Medulla oblongata (tissue), 1 donor: ENCODE data around the gene RPF1.
"Not testable (repeated sequence)": the region's sequence is repeated elsewhere in the genome, so short reads cannot be mapped to it uniquely, and the experiment has no call there.

Source experiments
- DNase-seq: peaks from one replicate; pipeline ENCODE4 v3.0.0-alpha.2; 2015; ENCODE audit errors: extremely low spot score

The RPF1 gene, protein sequence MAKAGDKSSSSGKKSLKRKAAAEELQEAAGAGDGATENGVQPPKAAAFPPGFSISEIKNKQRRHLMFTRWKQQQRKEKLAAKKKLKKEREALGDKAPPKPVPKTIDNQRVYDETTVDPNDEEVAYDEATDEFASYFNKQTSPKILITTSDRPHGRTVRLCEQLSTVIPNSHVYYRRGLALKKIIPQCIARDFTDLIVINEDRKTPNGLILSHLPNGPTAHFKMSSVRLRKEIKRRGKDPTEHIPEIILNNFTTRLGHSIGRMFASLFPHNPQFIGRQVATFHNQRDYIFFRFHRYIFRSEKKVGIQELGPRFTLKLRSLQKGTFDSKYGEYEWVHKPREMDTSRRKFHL

GRCh38 chr1:84478876-84479868 lies at the start of gene RPF1:
RPF1 (plus strand) TSS chr1:84479266; CDS start chr1:84479282, 16 bp downstream.
- DNase-seq, result peak; percentile 81

GRCh38 chr1:84430546-84430945 lies 48.5 kb upstream of the RPF1 start:
- DNase-seq, result peak; percentile 47

DNA sequence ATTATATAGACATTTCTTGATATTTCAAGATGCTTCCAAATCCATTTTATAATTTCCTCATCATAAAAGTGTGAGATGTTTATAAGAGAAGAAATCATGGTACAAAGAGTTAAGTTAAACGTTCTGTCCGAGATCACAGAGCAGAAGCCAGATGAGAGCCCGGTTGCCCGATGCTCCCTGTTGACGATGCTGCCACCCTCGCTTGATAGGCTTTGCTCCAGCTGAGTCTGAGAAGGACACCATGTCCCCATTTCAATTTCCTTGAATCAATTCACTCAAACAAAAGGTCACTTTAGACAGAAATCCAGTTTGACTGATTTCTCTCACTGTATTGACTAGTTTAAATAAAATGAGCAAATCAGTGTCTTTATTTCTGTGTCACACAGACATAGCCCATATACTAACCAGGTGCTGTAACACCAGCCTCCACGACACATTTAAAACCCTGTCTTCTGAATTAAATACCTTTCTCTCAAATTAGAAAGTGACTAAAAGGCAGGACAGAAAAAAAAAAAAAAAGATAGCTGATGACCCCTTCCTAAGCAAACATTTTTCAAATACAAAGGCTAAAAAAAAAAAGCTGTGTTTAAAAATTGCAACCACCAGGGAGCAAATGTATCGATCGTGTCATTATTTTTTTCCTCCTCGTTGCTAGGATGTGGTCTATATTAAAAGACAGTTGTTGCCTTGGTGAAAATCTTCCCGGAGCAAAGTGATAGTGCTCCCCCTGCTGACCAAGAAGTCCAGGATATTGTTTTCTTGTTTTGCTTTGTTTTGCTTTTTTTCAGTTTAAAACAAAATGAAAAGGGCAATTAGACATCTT lies 45.6 kb upstream of the RPF1 start:
- DNase-seq, result peak; percentile 95

- no peak for DNase-seq
Observed at GRCh38 chr1:84434081-84434769, 44.8 kb upstream of the RPF1 start.

GRCh38 chr1:84434801-84435549 lies 44.1 kb upstream of the RPF1 start:
- no peak for DNase-seq

DNA sequence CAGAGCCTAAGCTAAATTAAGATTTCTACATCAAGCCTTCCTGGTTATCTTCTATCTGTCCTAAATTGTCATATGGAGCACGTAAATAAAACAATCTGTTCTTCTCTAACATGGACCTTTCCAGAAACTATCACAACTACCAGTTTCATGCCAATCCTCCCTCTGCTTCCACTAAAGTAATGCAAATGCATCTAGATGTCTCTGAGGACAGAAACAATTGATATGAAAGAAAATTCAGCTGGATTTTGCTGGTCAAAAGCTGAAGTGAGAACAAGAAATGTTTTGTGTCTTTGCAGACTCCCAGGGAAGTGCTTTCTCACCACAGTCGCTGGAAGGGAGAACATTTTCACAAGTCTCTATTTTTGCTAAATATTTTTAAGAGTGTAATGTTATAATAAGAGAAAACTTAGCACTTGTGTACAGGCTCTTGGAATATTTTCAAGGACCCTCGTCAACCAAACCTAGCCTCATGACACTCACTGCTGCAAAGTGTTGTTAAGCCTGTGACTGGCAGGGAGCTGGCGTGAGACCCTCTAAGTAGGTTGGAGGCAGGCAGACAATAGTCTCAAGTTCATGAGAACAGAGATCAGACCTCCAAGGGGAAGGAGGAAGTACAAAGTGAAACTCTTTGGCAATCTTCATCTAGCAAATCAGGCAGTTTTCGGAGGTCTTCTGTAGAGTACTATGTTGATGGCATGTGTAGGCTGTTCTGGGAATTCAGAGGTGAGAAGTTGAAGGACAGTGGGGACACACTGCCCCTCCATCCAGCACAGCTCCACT lies 42.0 kb upstream of the RPF1 start:
- peak; percentile 63 for DNase-seq

- peak; percentile 74 for DNase-seq
Observed at GRCh38 chr1:84442256-84442655, 36.8 kb upstream of the RPF1 start.

- DNase-seq, result not testable (repeated sequence)
Observed at GRCh38 chr1:84442747-84443646, 36.1 kb upstream of the RPF1 start.

- not testable (repeated sequence) for DNase-seq
Observed at GRCh38 chr1:84448704-84449103, 30.4 kb upstream of the RPF1 start.

- DNase-seq, result no peak
Observed at GRCh38 chr1:84450910-84451309, 28.2 kb upstream of the RPF1 start.

GRCh38 chr1:84452436-84452835 lies 26.6 kb upstream of the RPF1 start:
- DNase-seq, result no peak

DNA sequence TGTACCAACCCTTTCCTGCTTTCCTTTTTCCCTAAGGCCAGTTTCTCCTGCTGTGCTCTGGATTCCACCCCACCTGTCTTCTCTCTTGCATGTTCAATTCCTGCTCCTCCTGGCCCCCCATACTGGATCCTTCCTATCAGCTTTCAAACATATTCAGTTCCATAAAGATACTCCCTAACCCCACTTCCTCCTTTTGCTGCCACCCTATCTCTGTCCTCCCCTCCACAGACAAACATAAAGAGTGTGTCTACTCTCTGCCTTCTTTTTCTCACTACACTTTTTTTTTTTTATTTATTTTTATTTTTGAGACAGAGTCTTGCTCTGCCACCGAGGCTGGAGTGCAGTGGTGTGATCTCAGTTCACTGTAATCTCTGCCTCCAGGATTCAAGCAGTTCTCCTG lies 16.9 kb upstream of the RPF1 start:
- DNase-seq, result no peak

- no peak for DNase-seq
Observed at GRCh38 chr1:84467298-84467697, 11.8 kb upstream of the RPF1 start.

- no peak for DNase-seq
Observed at GRCh38 chr1:84476225-84476624, 2.8 kb upstream of the RPF1 start.

DNA sequence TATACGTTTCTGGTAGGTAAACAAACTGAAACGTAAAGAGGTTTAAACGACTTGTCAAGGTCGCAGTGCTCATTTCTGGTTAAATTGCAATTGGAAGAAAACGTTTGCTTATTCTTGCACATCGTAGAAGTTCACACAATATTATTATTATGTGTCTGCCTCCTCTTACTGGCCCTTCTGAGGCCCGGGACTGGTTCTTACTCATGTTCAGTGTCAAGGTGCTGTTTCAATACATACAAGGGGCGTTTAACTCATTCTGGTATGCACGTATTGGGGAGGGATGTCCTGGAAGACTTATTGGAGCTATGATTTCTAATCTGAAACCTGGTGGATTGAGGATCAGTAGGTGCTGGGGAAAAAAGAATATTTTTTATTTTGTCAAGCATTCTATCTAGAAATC lies 932 bp downstream of the RPF1 start:
- no peak for DNase-seq

- DNase-seq, result no peak
Observed at GRCh38 chr1:84480650-84481049, 1.6 kb downstream of the RPF1 start.

GRCh38 chr1:84481317-84481716 lies 2.3 kb downstream of the RPF1 start:
- DNase-seq, result no peak

DNA sequence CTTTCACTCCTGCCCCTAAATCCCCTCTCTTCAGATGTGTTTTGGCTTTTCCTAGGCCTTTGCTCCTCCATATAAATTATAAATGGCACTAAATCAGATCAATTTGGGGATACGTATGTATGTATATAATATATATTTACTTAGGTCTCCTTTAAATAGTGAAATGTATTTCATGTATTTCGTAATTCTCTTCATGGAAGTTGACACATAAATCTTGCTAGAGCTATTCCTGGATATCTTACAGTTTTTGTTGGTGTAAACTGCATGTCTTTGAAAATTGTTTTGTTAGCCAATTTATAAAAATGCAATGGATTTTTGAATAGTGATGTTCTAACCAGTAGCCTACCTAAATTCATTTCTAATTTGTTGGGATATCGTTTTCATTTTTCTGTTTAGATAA lies 9.0 kb downstream of the RPF1 start:
- DNase-seq, result no peak

DNA sequence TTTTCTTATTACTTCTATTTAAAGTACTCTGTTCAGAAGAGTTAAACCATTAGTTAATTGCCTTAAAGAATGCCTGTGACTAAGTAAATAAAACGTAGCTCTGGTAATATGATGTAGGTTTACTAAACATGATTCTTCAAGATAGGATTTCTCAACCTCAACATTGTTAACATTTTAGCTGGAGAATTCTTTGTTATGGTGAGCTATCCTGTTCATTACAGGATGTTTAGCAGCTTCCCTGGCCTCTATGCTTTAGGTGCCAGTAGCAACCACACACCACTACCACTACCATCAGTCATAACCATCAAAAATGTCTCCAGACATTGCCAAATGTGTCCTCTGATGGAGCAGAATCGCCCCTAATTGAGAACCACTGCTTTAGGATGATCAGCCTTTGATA lies 10.7 kb downstream of the RPF1 start:
- no peak for DNase-seq
